HCT116 (cell line): ENCODE data around the gene ZNF735.

Experiments used
- EGR1 ChIP-seq: IDR thresholded peaks from 2 replicates; pipeline ENCODE4 v1.6.1; 2012; ENCODE audit warnings: low read depth
- POLR2A ChIP-seq: IDR thresholded peaks from 2 replicates; pipeline ENCODE4 v1.7.0; 2011; ENCODE audit warnings: borderline replicate concordance; ENCODE audit not compliant: insufficient read depth, insufficient read length; ENCODE audit errors: extremely low read depth
- TF ChIP-seq, protein P1 (sequence below): IDR thresholded peaks from 2 replicates; pipeline ENCODE4 v1.6.1; 2012

DNA sequence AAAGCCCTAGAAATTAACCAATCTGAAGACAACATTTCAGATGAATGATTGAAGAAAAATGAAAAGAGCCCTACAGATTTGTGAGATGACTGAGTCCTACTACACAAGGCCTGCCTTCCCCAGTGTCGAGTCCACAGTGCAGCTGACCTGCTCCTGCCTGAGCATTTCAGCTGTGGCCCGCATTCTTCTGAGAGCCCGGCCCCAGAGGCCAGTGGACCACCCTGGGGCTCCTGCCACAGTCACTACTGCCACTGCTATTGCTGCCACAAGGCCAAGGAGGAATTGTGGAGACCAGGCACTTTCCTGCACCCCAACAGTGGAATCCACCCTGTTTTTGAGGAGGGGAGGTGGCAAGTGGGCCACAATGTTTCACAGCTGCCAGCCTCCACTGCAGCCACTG lies 19.6 kb upstream of the ZNF735 start:
- TF ChIP-seq POLR2A (no peak), EGR1 (no peak)
- TF ChIP-seq, protein P1, sequence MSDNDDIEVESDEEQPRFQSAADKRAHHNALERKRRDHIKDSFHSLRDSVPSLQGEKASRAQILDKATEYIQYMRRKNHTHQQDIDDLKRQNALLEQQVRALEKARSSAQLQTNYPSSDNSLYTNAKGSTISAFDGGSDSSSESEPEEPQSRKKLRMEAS = no peak
